OCI-LY1 (cell line): Measurements from ENCODE around the gene TGFB2.

Source experiments
- H2AFZ ChIP-seq: fragments of 200-600 bp; sonication (generic), shearing (Covaris generic); 2 replicates; pipeline ENCODE4 v1.6.0; 2014; ENCODE audit warnings: antibody characterized with exemption, mild to moderate bottlenecking, low read length
- H3F3A ChIP-seq: fragments of 200-600 bp; sonication (generic), shearing (Covaris generic); 2 replicates; pipeline ENCODE4 v1.6.0; 2014; ENCODE audit warnings: mild to moderate bottlenecking, antibody characterized with exemption, low read length, moderate library complexity; ENCODE audit not compliant: insufficient read depth
- H3K27ac ChIP-seq: fragments of 200-600 bp; sonication (generic); 2 replicates; pipeline ENCODE4 v1.5.1; 2014; ENCODE audit warnings: low read length, mixed run types, mild to moderate bottlenecking, low read depth; ENCODE audit not compliant: poor library complexity, severe bottlenecking
- H3K27me3 ChIP-seq: fragments of 200-600 bp; sonication (generic); 2 replicates; pipeline ENCODE4 v1.6.0; 2014; ENCODE audit warnings: antibody characterized with exemption, mild to moderate bottlenecking, low read length, moderate library complexity; ENCODE audit not compliant: insufficient read depth
- H3K36me3 ChIP-seq: fragments of 200-600 bp; sonication (generic); 2 replicates; pipeline ENCODE4 v1.6.1; 2014; ENCODE audit warnings: mild to moderate bottlenecking, antibody characterized with exemption, low read length, moderate library complexity, mixed read lengths; ENCODE audit not compliant: insufficient read depth
- H3K4me1 ChIP-seq: fragments of 200-600 bp; sonication (generic); 2 replicates; pipeline ENCODE4 v1.5.1; 2014; ENCODE audit warnings: mild to moderate bottlenecking, low read length, moderate library complexity; ENCODE audit not compliant: insufficient read depth, severe bottlenecking
- H3K4me2 ChIP-seq: fragments of 200-600 bp; sonication (generic), shearing (Covaris generic); 2 replicates; pipeline ENCODE4 v1.6.1; 2014; ENCODE audit warnings: low read length
- H3K4me3 ChIP-seq: fragments of 200-600 bp; sonication (generic); 2 replicates; pipeline ENCODE4 v1.5.1; 2014; ENCODE audit warnings: low read length, low read depth, mild to moderate bottlenecking, mixed read lengths; ENCODE audit not compliant: poor library complexity, severe bottlenecking
- H3K79me2 ChIP-seq: fragments of 200-600 bp; shearing (Covaris generic); 2 replicates; pipeline ENCODE4 v1.6.1; 2016; ENCODE audit warnings: mixed run types, low read length, mixed read lengths; ENCODE audit not compliant: insufficient read depth
- H3K9ac ChIP-seq: fragments of 200-600 bp; sonication (generic), shearing (Covaris generic); 2 replicates; pipeline ENCODE4 v1.6.1; 2014; ENCODE audit warnings: mild to moderate bottlenecking, low read length, mixed read lengths
- H3K9me2 ChIP-seq: fragments of 200-600 bp; sonication (generic), shearing (Covaris generic); 2 replicates; pipeline ENCODE4 v1.6.1; 2014; ENCODE audit warnings: low read depth, mild to moderate bottlenecking, low read length, mixed read lengths
- H3K9me3 ChIP-seq: fragments of 200-600 bp; shearing (Covaris generic); 2 replicates; pipeline ENCODE4 v1.6.1; 2014; ENCODE audit warnings: low read length, mixed read lengths
- H4K20me1 ChIP-seq: fragments of 200-600 bp; sonication (generic), shearing (Covaris generic); 2 replicates; pipeline ENCODE4 v1.6.0; 2016; ENCODE audit warnings: mild to moderate bottlenecking, low read length; ENCODE audit not compliant: insufficient read depth
- EZH2 ChIP-seq: fragments of 200-600 bp; sonication (generic), shearing (Covaris generic); IDR thresholded peaks from 2 replicates; pipeline ENCODE4 v1.8.0; 2017; ENCODE audit warnings: borderline replicate concordance, mixed run types, mild to moderate bottlenecking, antibody characterized with exemption, low read length, moderate library complexity, mixed read lengths
- TF ChIP-seq, protein P1 (sequence below): fragments of 200-600 bp; sonication (generic), shearing (Covaris generic); IDR thresholded peaks from 2 replicates; pipeline ENCODE4 v1.5.1; 2017; ENCODE audit warnings: mild to moderate bottlenecking, antibody characterized with exemption, low read length, moderate library complexity, mixed read lengths

TGFB2 gene

DNA sequence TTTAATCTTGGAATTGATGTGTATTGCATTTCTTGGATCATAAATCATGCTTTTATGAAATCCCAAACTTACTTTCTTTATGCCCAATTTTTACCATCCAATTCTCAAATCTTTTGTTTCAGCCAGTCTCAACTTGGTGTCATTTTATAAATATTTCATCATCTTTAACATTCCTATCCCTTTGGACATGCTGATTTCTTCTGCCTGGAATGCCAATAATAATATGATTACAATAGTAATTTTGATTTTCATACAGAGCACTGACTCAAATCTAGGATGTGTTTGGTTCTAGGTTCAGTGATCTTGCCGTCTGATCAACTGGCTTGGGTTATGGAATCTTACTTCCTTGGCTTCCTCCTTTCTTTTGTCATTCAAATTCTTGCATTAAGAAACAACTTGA lies 47.3 kb upstream of the TGFB2 start:
- Histone ChIP-seq H3K9me3 (no peaks in the 10 kb centered on the region), H3K27ac (no peak overlapping the region), H3K4me2 (no peak overlapping the region), H3K4me1 (peaks cover 10% of the 10 kb centered on the region), H3K79me2 (peaks cover 45% of the 10 kb centered on the region), H3K9me2 (no peaks in the 10 kb centered on the region), H2AFZ (no peak overlapping the region), H3F3A (no peaks in the 10 kb centered on the region), H4K20me1 (no peaks in the 10 kb centered on the region), H3K27me3 (no peaks in the 10 kb centered on the region), H3K9ac (no peak overlapping the region), H3K36me3 (peaks cover 20% of the 10 kb centered on the region; the same call in 1 of the 2 replicates), H3K4me3 (no peak overlapping the region)
- TF ChIP-seq EZH2, result no peak
- TF ChIP-seq, protein P1, sequence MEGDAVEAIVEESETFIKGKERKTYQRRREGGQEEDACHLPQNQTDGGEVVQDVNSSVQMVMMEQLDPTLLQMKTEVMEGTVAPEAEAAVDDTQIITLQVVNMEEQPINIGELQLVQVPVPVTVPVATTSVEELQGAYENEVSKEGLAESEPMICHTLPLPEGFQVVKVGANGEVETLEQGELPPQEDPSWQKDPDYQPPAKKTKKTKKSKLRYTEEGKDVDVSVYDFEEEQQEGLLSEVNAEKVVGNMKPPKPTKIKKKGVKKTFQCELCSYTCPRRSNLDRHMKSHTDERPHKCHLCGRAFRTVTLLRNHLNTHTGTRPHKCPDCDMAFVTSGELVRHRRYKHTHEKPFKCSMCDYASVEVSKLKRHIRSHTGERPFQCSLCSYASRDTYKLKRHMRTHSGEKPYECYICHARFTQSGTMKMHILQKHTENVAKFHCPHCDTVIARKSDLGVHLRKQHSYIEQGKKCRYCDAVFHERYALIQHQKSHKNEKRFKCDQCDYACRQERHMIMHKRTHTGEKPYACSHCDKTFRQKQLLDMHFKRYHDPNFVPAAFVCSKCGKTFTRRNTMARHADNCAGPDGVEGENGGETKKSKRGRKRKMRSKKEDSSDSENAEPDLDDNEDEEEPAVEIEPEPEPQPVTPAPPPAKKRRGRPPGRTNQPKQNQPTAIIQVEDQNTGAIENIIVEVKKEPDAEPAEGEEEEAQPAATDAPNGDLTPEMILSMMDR, result no peak

DNA sequence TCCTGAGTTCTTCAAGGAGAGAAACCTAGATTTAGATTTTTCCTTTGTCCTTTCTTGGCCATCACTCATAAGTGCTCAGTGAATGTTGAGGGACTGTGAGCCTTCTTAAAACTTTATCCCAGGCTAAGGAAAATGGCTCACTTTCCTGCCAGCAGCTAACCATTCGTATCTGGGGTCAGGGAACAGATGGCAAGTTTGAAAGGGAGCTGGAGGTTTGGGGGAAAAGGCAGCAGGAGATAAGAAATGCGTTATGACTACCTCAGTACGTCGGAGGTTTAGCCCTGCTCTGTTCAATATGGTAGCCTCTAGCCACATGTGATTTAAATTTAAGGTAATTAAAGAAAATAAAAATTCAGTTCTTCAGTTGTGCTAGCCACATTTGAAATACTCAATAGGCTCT lies 46.7 kb upstream of the TGFB2 start:
- TF ChIP-seq, protein P1, result no peak
- no peak for TF ChIP-seq EZH2
- Histone ChIP-seq H3K9me3 (no peaks in the 10 kb centered on the region), H3K4me2 (no peak overlapping the region), H3K27ac (no peak overlapping the region), H3K79me2 (peaks cover 41% of the 10 kb centered on the region), H3K4me1 (peaks cover 10% of the 10 kb centered on the region), H4K20me1 (no peaks in the 10 kb centered on the region), H3F3A (no peaks in the 10 kb centered on the region), H3K9me2 (no peaks in the 10 kb centered on the region), H3K4me3 (no peak overlapping the region), H3K27me3 (no peaks in the 10 kb centered on the region), H2AFZ (no peak overlapping the region), H3K9ac (no peak overlapping the region), H3K36me3 (peaks cover 25% of the 10 kb centered on the region; the same call in 1 of the 2 replicates)

DNA sequence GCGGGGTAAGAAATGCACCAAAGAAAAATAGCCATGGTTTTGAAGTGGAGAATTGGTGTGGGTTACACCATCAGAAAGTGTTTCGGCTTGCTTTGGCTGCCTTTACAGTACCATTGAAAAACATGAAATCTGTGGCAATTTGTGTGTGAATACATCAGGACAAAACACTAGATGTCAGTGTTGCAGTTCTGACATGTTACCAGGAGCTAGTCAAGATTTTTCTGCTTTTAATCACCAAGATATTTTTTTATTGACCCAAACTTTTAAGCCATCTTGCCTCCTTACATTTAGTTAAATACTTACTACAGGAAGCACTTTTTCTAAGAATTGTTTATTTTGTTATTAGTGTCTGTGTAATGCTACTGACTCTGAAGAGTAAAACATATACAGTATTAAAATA lies 45.7 kb upstream of the TGFB2 start:
- TF ChIP-seq EZH2, result no peak
- TF ChIP-seq, protein P1, result peak; percentile 59
- Histone ChIP-seq H3K36me3 (peaks cover 29% of the 10 kb centered on the region), H3K27ac (no peak overlapping the region), H2AFZ (no peak overlapping the region), H3K4me3 (no peak overlapping the region), H3K27me3 (no peaks in the 10 kb centered on the region), H3K4me2 (no peak overlapping the region), H3K9ac (no peak overlapping the region), H3K9me2 (no peaks in the 10 kb centered on the region), H3K4me1 (peaks cover 10% of the 10 kb centered on the region), H3K9me3 (no peaks in the 10 kb centered on the region), H3K79me2 (peaks cover 32% of the 10 kb centered on the region), H4K20me1 (no peaks in the 10 kb centered on the region), H3F3A (no peaks in the 10 kb centered on the region)
